MCF 10A (cell line): Measurements from ENCODE around the gene C1QTNF1. TPM values are rescaled to one million over a fixed set of nuclear protein-coding genes. Genes with fewer than 3 reads are reported as not detected.

Experiments used
- BruUV-seq: library from RNA; stranded (reverse); fragments of 400-500 nt; replicated peaks from 2 replicates; lab custom pipeline; 2021; lab: Mats Ljungman, UMichigan
- CTCF ChIA-PET: fragments of 300-600 bp; sonication (Branson Sonifier 250); formaldehyde crosslinking; extraction: SDS; loops from one replicate; lab custom pipeline; 2021; ENCODE audit warnings: antibody characterized with exemption, inconsistent platforms; lab: Yijun Ruan, JAX
- POLR2A ChIA-PET: fragments of 300-600, 350-650 bp; sonication (Branson Sonifier 250); formaldehyde crosslinking; extraction: SDS; loops from one replicate; lab custom pipeline; 2020; ENCODE audit warnings: antibody characterized with exemption, inconsistent platforms; lab: Yijun Ruan, JAX
- DNase-seq: peaks from one replicate; pipeline ENCODE4 v3.0.0-alpha.2; 2018; ENCODE audit not compliant: unreplicated experiment
- H3K27ac Mint-ChIP-seq: one replicate; pipeline ENCODE4 v1.8.0; 2022; ENCODE audit warnings: mild to moderate bottlenecking, low read depth, mixed read lengths; ENCODE audit not compliant: unreplicated experiment
- H3K27me3 Mint-ChIP-seq: one replicate; pipeline ENCODE4 v1.8.0; 2022; ENCODE audit warnings: mixed read lengths; ENCODE audit not compliant: insufficient read depth, unreplicated experiment
- H3K36me3 Mint-ChIP-seq: one replicate; pipeline ENCODE4 v1.8.0; 2022; ENCODE audit warnings: mild to moderate bottlenecking, moderate library complexity, mixed read lengths; ENCODE audit not compliant: insufficient read depth, unreplicated experiment
- H3K4me1 Mint-ChIP-seq: one replicate; pipeline ENCODE4 v1.8.0; 2022; ENCODE audit warnings: mixed read lengths; ENCODE audit not compliant: insufficient read depth, unreplicated experiment
- H3K4me3 Mint-ChIP-seq: one replicate; pipeline ENCODE4 v1.8.0; 2022; ENCODE audit warnings: mild to moderate bottlenecking, moderate library complexity, mixed read lengths; ENCODE audit not compliant: unreplicated experiment
- H3K9me3 Mint-ChIP-seq: one replicate; pipeline ENCODE4 v1.8.0; 2022; ENCODE audit warnings: mixed read lengths; ENCODE audit not compliant: unreplicated experiment
- intact Hi-C: fragments of 100-400 bp; cut with micrococcal nuclease; formaldehyde crosslinking; loops from 2 replicates; pipeline ENCODE4 v1.14.1; 2022
- total RNA-seq: library from RNA; stranded (reverse); gene quantifications from 2 replicates; pipeline ENCODE4 v1.2.3, GENCODE V29; 2022
- TF ChIP-seq, protein P1 (sequence below): fragments of 200-600 bp; IDR thresholded peaks from one replicate; pipeline ENCODE4 v1.8.0; 2022; ENCODE audit warnings: antibody characterized with exemption, mild to moderate bottlenecking; ENCODE audit not compliant: unreplicated experiment

C1QTNF1 gene
- total RNA-seq, 1 experiment from 2014 or later, result 3.0 TPM

GRCh38 chr17:78995761-78996451 lies 28.1 kb upstream of the C1QTNF1 start:
- CTCF ChIA-PET, result interaction anchor here (0.5 to 1.6 kb wide), 7 partner anchors 11 to 397 kb away, joined by 3 to 5 read pairs (median 3); no protein-coding TSS in a partner anchor
- no peak for DNase-seq
- Mint-ChIP-seq H3K9me3 (no peaks in the 10 kb centered on the region), H3K27me3 (no peaks in the 10 kb centered on the region), H3K27ac (no peak overlapping the region), H3K4me3 (no peak overlapping the region), H3K4me1 (no peaks in the 10 kb centered on the region), H3K36me3 (peaks cover 64% of the 10 kb centered on the region)
- BruUV-seq, result no TSS peak
- TF ChIP-seq, protein P1, sequence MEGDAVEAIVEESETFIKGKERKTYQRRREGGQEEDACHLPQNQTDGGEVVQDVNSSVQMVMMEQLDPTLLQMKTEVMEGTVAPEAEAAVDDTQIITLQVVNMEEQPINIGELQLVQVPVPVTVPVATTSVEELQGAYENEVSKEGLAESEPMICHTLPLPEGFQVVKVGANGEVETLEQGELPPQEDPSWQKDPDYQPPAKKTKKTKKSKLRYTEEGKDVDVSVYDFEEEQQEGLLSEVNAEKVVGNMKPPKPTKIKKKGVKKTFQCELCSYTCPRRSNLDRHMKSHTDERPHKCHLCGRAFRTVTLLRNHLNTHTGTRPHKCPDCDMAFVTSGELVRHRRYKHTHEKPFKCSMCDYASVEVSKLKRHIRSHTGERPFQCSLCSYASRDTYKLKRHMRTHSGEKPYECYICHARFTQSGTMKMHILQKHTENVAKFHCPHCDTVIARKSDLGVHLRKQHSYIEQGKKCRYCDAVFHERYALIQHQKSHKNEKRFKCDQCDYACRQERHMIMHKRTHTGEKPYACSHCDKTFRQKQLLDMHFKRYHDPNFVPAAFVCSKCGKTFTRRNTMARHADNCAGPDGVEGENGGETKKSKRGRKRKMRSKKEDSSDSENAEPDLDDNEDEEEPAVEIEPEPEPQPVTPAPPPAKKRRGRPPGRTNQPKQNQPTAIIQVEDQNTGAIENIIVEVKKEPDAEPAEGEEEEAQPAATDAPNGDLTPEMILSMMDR, result no peak
- intact Hi-C loops, result no loop called here
- POLR2A ChIA-PET, result interaction anchor here (1.4 kb wide), 1 partner anchor 9 kb away, joined by 3 read pairs; no protein-coding TSS in a partner anchor

DNA sequence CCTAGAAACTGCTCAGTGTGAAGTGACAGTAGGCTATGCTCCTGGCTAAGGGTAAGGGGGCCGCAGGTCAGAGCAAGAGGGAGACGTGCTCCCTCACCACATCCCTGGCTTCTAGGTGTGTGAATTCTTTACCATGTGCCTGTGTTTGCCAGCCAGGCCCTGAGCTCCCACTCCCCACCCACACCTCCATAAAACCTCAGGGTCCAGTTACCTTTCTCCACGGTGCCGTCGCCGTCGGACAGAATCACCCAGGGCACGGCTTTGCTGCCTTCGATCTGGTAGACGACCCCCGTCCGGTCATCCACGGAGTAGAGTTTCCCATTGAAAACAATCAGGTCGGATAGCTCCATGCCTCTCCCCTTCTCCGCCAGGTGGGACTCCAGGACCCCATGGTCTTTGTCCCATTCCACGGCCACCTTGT lies 27.2 kb upstream of the C1QTNF1 start:
- ChIA-PET CTCF (interaction anchor here (1.2 kb wide), 1 partner anchor 397 kb away, joined by 5 read pairs; no protein-coding TSS in a partner anchor), POLR2A (interaction anchor here (0.7 to 1.4 kb wide), 2 partner anchors 10 to 55 kb away, joined by 3 read pairs; no protein-coding TSS in a partner anchor)
- no peak for DNase-seq
- TF ChIP-seq, protein P1, result no peak
- intact Hi-C loops, result no loop called here
- H3K4me1 Mint-ChIP-seq, result no peaks in the 10 kb centered on the region
- H3K9me3 Mint-ChIP-seq, result no peaks in the 10 kb centered on the region
- H3K36me3 Mint-ChIP-seq, result peaks cover 61% of the 10 kb centered on the region
- no peak overlapping the region for H3K27ac Mint-ChIP-seq
- no peaks in the 10 kb centered on the region for H3K27me3 Mint-ChIP-seq
- H3K4me3 Mint-ChIP-seq, result no peak overlapping the region
- no TSS peak for BruUV-seq

DNA sequence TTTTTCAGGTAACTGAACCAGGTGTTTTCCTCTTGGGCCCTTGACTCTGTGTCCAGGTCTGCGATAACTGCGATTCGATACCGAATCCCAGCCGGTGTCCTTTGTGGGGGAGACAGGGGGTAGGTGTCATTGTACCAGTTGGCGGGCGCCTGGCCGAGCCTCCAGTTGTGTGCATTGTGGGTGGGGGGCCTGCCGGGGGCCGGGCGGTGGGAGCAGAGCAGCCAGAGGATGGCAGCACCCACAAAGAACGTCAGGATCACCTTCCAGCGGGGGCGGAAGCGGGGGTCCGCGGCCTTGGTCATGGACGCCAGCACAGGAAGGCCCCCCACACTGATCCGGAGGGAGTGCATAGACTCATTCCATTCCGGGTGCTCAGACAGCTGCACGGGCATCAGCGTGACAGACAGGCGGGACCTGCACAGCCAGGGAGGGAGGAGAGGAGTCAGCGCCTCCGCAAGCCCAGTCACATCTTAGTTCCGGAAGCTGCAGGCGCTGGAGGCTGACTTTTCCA lies 26.7 kb upstream of the C1QTNF1 start:
- no peak overlapping the region for H3K4me3 Mint-ChIP-seq
- no peaks in the 10 kb centered on the region for H3K4me1 Mint-ChIP-seq
- DNase-seq, result no peak
- no peaks in the 10 kb centered on the region for H3K27me3 Mint-ChIP-seq
- BruUV-seq, result no TSS peak
- CTCF ChIA-PET, result interaction anchor here (1.2 kb wide), 1 partner anchor 396 kb away, joined by 5 read pairs; no protein-coding TSS in a partner anchor
- TF ChIP-seq, protein P1, result no peak
- H3K9me3 Mint-ChIP-seq, result no peaks in the 10 kb centered on the region
- H3K27ac Mint-ChIP-seq, result no peak overlapping the region
- POLR2A ChIA-PET, result interaction anchor here (0.7 to 1.4 kb wide), 2 partner anchors 10 to 55 kb away, joined by 3 read pairs; no protein-coding TSS in a partner anchor
- intact Hi-C loops, result no loop called here
- H3K36me3 Mint-ChIP-seq, result peaks cover 58% of the 10 kb centered on the region

DNA sequence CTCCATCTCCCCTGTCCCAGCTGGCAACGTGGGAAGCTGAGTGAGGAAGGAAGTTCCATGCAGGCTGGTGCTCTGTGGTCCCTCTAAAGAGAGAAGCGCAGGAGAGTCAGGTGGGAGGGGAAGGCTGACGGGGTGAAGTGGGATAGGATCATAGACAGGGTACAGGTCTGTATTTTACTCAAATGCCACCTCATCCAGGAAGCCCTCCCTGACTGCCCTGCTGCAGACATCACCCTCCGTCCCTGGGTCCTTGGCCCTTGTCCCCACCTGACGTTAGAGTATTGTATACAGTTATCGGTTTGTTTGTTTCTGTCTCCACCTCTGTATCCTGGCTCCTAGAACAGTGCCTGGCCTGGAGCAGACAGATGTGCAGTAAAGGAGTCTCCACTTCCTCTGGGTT lies 26.1 kb upstream of the C1QTNF1 start:
- BruUV-seq, result no TSS peak
- intact Hi-C loops, result no loop called here
- Mint-ChIP-seq H3K36me3 (peaks cover 52% of the 10 kb centered on the region), H3K27ac (no peak overlapping the region), H3K27me3 (no peaks in the 10 kb centered on the region), H3K4me3 (no peak overlapping the region), H3K4me1 (no peaks in the 10 kb centered on the region), H3K9me3 (no peaks in the 10 kb centered on the region)
- TF ChIP-seq, protein P1, result no peak
- ChIA-PET CTCF (interaction anchor here (1.2 kb wide), 1 partner anchor 396 kb away, joined by 5 read pairs; no protein-coding TSS in a partner anchor), POLR2A (no interaction called here)
- no peak for DNase-seq
